Fibroblast of skin of left biceps (primary cell): ENCODE results near the gene NRN1L.
"Not testable (repeated sequence)": the region's sequence is repeated elsewhere in the genome, so short reads cannot be mapped to it uniquely, and the experiment has no call there.

ENCODE experiments used
- DNase-seq, 2 experiments: peaks; one replicate each; pipeline ENCODE4 v3.0.0-alpha.2; 2013; ENCODE audit warnings: low read depth in 2 of 2

NRN1L gene

GRCh38 chr16:67860589-67861398 is 23.9 kb upstream of the NRN1L start:
- DNase-seq: no peak

- no peak for DNase-seq
These were observed 22.8 kb upstream of the NRN1L start for GRCh38 chr16:67861877-67862276.

- no peak for DNase-seq
These were observed 21.8 kb upstream of the NRN1L start for GRCh38 chr16:67862623-67863583.

GRCh38 chr16:67864044-67864443 is 20.6 kb upstream of the NRN1L start:
- not testable (repeated sequence) for DNase-seq

GRCh38 chr16:67864594-67864993 is 20.1 kb upstream of the NRN1L start:
- DNase-seq: no peak

GRCh38 chr16:67865318-67865717 is 19.4 kb upstream of the NRN1L start:
- DNase-seq: no peak

GRCh38 chr16:67868290-67868689 is 16.4 kb upstream of the NRN1L start:
- no peak for DNase-seq

- no peak for DNase-seq
These were observed 15.0 kb upstream of the NRN1L start for GRCh38 chr16:67869653-67870052.

- no peak for DNase-seq
These were observed 13.4 kb upstream of the NRN1L start for GRCh38 chr16:67871256-67871655.

- no peak for DNase-seq
These were observed 12.5 kb upstream of the NRN1L start for GRCh38 chr16:67872131-67872630.

- peak; percentile 39 for DNase-seq
These were observed 11.9 kb upstream of the NRN1L start, which contains the start of gene EDC4 for GRCh38 chr16:67872631-67873434. EDC4 (plus strand) TSS chr16:67873052; CDS start chr16:67873262, 210 bp downstream.

- DNase-seq: no peak
These were observed 11.0 kb upstream of the NRN1L start for GRCh38 chr16:67873435-67874370.

GRCh38 chr16:67874372-67874771 is 10.3 kb upstream of the NRN1L start:
- DNase-seq: no peak

- no peak for DNase-seq
These were observed 7.6 kb upstream of the NRN1L start for GRCh38 chr16:67877064-67877463.

GRCh38 chr16:67878232-67878631 is 6.5 kb upstream of the NRN1L start:
- DNase-seq: no peak

- no peak for DNase-seq
These were observed 5.8 kb upstream of the NRN1L start for GRCh38 chr16:67878846-67879245.

- no peak for DNase-seq
These were observed 5.2 kb upstream of the NRN1L start for GRCh38 chr16:67879462-67879861.

GRCh38 chr16:67879936-67880335 is 4.7 kb upstream of the NRN1L start:
- no peak for DNase-seq

- no peak for DNase-seq
These were observed 4.1 kb upstream of the NRN1L start for GRCh38 chr16:67880584-67880983.

- no peak for DNase-seq
These were observed 3.0 kb upstream of the NRN1L start for GRCh38 chr16:67881621-67882161.
